ENCODE data around the gene MT3. TPM values are rescaled to one million over a fixed set of nuclear protein-coding genes. Genes with fewer than 3 reads are reported as not detected.

Gene MT3
- total and polyA plus RNA-seq, 2 of the 13 experiments (the other 11 are each of a cell fraction or from before 2014, with no cell fraction given) = not detected

DNA sequence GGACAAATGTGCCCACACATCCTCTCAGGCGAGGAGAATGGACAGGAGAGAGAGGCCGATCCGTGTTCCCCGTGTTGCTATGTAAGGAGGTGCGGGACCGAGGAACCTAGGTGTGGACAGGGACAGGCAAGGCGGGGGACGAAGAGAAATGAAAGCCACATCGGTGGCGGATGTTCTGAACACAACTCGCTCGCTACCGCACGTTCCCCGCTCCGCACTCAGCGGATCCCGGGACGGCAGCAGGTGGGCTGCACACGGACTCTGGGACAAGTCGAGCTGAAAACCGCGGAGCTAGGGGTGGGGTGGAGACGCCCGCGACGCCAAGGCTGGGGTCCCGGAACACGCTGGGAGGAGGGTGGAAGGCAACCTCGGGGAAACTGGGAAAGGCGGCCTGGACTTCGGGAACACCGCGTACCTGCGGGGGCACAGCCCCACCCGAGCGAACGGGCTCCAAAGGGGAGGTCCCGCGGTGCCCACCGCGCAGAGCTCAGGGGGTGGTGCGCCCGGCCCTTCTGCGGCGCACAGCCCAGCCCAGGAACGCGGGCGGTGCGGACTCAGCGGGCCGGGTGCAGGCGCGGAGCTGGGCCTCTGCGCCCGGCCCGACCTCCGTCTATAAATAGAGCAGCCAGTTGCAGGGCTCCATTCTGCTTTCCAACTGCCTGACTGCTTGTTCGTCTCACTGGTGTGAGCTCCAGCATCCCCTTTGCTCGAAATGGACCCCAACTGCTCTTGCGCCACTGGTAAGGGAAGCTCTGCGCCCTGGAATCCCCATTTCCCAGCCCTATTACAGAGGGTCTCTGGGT, 36.0 kb downstream of the MT3 start, which contains the start of gene MT1E (continued):
- TF ChIP-seq, protein P1, sequence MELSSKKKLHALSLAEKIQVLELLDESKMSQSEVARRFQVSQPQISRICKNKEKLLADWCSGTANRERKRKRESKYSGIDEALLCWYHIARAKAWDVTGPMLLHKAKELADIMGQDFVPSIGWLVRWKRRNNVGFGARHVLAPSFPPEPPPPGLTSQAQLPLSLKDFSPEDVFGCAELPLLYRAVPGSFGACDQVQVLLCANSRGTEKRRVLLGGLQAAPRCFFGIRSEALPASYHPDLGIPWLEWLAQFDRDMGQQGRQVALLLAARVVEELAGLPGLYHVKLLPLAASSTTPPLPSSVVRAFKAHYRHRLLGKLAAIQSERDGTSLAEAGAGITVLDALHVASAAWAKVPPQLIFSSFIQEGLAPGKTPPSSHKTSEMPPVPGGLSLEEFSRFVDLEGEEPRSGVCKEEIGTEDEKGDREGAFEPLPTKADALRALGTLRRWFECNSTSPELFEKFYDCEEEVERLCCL (CRISPR knock-in tag; IDR thresholded peaks at IDR 0.05; ENCODE audit: borderline replicate concordance) = no peak
- peak; percentile 74; the same call in 1 of the 2 replicates for TF ChIP-seq ZBTB7B (CRISPR knock-in tag; IDR thresholded peaks at IDR 0.05)
- 0 out of 2 replicates have a peak, but pooled peaks have one; percentile 44 for TF ChIP-seq KDM3A (CRISPR knock-in tag; IDR thresholded peaks at IDR 0.05; ENCODE audit: low read depth)
- TF ChIP-seq IRF9 (CRISPR knock-in tag; IDR thresholded peaks at IDR 0.05; ENCODE audit: borderline replicate concordance) = no peak; the same call in 1 of the 2 replicates
- TF ChIP-seq ZNF263 (CRISPR knock-in tag; IDR thresholded peaks at IDR 0.05) = no peak
- peak; percentile 78 for TF ChIP-seq ZNF788 (CRISPR knock-in tag; IDR thresholded peaks at IDR 0.05; ENCODE audit: borderline replicate concordance)
- no peak for TF ChIP-seq ZFP82 (CRISPR knock-in tag; IDR thresholded peaks at IDR 0.05; ENCODE audit: borderline replicate concordance)
- no peak for TF ChIP-seq ZNF281 (CRISPR knock-in tag; IDR thresholded peaks at IDR 0.05; ENCODE audit: borderline replicate concordance)
- TF ChIP-seq ZNF274 (CRISPR knock-in tag; IDR thresholded peaks at IDR 0.05) = peak; percentile 16; the same call in 1 of the 2 replicates
- TF ChIP-seq ZSCAN30 (CRISPR knock-in tag; IDR thresholded peaks at IDR 0.05) = no peak
- peak; percentile 21; the same call in 1 of the 2 replicates for TF ChIP-seq GATAD2A (CRISPR knock-in tag; IDR thresholded peaks at IDR 0.05)
- TF ChIP-seq GPBP1L1 (CRISPR knock-in tag; IDR thresholded peaks at IDR 0.05) = no peak
- peak; percentile 39; the same call in 1 of the 2 replicates for TF ChIP-seq ZNF337 (CRISPR knock-in tag; IDR thresholded peaks at IDR 0.05; ENCODE audit: borderline replicate concordance, low read depth)
- no peak for TF ChIP-seq ZNF121 (CRISPR knock-in tag; IDR thresholded peaks at IDR 0.05)
- no peak for TF ChIP-seq ZNF138 (CRISPR knock-in tag; IDR thresholded peaks at IDR 0.05; ENCODE audit: low read depth)
- 0 out of 2 replicates have a peak, but pooled peaks have one; percentile 3 for TF ChIP-seq NFYB (CRISPR knock-in tag; IDR thresholded peaks at IDR 0.05)
- TF ChIP-seq ZNF34 (CRISPR knock-in tag; IDR thresholded peaks at IDR 0.05; ENCODE audit: borderline replicate concordance) = no peak
- no peak for TF ChIP-seq XRCC5 (optimal IDR thresholded peaks at IDR 0.05; ENCODE audit: low read length)
- 0 out of 2 replicates have a peak, but pooled peaks have one; percentile 44 for TF ChIP-seq MED13 (CRISPR knock-in tag; IDR thresholded peaks at IDR 0.05)
- TF ChIP-seq LCORL (IDR thresholded peaks at IDR 0.05) = no peak
- no peak for TF ChIP-seq LCORL (CRISPR knock-in tag; IDR thresholded peaks at IDR 0.05)
- peak; percentile 52; the same call in 1 of the 2 replicates for TF ChIP-seq HOXA3 (CRISPR knock-in tag; IDR thresholded peaks at IDR 0.05)
- peak; percentile 65; the same call in 1 of the 2 replicates for TF ChIP-seq IRF2 (CRISPR knock-in tag; IDR thresholded peaks at IDR 0.05)
- no peak for TF ChIP-seq ELF4 (CRISPR knock-in tag; IDR thresholded peaks at IDR 0.05; ENCODE audit: borderline replicate concordance)

All from HepG2 (cell line).